Right lobe of liver (tissue), 6 donors: ENCODE data around the gene ACSF2. TPM values are rescaled to one million over a fixed set of nuclear protein-coding genes. Genes with fewer than 3 reads are reported as not detected.

ENCODE experiments used
- ATAC-seq, 4 donors: fragments of 200-7000 bp; cut with Tn5 transposase; one replicate each; pipeline ENCODE4 v1.9.1; 2020; ENCODE audit warnings: mild to moderate bottlenecking in 4 of 4, moderate library complexity in 4 of 4
- DNase-seq, 3 donors: peaks; one replicate each; pipeline ENCODE4 v3.0.0-alpha.2; 2020
- H3K27ac ChIP-seq, 3 donors: fragments of 200-600 bp; one replicate each; pipeline ENCODE4 v1.8.0; 2022
- H3K27me3 ChIP-seq, 2 donors: fragments of 200-600 bp; one replicate each; pipeline ENCODE4 v1.8.0; 2022
- H3K36me3 ChIP-seq, 4 donors: fragments of 200-600 bp; sonication (generic) in 1 of 4; one replicate each; pipeline versions ENCODE4 v1.5.1 to v1.8.0; 2017 to 2022; ENCODE audit warnings: control low read depth in 1 of 4
- H3K4me1 ChIP-seq, 4 donors: fragments of 200-600 bp; sonication (generic) in 1 of 4; one replicate each; pipeline versions ENCODE4 v1.5.1 to v1.8.0; 2017 to 2022; ENCODE audit warnings: control low read depth in 1 of 4
- H3K4me3 ChIP-seq, 3 donors: fragments of 200-600 bp; one replicate each; pipeline ENCODE4 v1.8.0; 2022
- H3K9me3 ChIP-seq, 4 donors: fragments of 200-600 bp; sonication (generic) in 1 of 4; one replicate each; pipeline versions ENCODE4 v1.5.1 to v1.8.0; 2017 to 2022; ENCODE audit warnings: control low read depth in 1 of 4
- POLR2A ChIP-seq: fragments of 450-650 bp; IDR thresholded peaks from one replicate; pipeline ENCODE4 v1.6.1; 2017; ENCODE audit warnings: antibody characterized with exemption, mild to moderate bottlenecking
- WGBS: methylation state at CpG from one replicate; pipeline ENCODE4 v1.1.6; 2018; ENCODE audit warnings: low coverage, low lambda C conversion rate; ENCODE audit not compliant: insufficient coverage; ENCODE audit errors: missing lambda C conversion rate; 5-methylcytosine and 5-hydroxymethylcytosine counted together
- intact Hi-C, 2 donors: fragments of 100-400 bp; cut with DNase I; formaldehyde crosslinking; loops; one replicate each; pipeline versions ENCODE4 v1.11.2 to v1.14.1; 2022
- total RNA-seq, 6 experiments: library from RNA; depleted of rRNA in 2 of 6; stranded (reverse); fragments of >200 nt in 2 of 6; fragmentation: NEBNext Ultra II Directional in 3 of 6; extraction: Animal tissue kit (Norgen Biotek cat#: 25700) in 3 of 6; gene quantifications; one replicate each; pipeline versions ENCODE4 v1.1.0 to v1.2.4, GENCODE V29; 2016 to 2023
- TF ChIP-seq, protein P1 (sequence below), 4 donors: fragments of 200-600 bp in 3 of 4; fragments of 450-650 bp in 1 of 4; IDR thresholded peaks; one replicate each; pipeline versions ENCODE4 v1.5.1 to v1.8.0; 2016 to 2022; ENCODE audit warnings: antibody characterized with exemption in 4 of 4, mild to moderate bottlenecking in 2 of 4
- donor health status: DM: no; HTN: yes; CAD: no.
- donor health status: DM: no; HTN: no; CAD: no.
- donor health status: DM: no; HTN: no; CAD: no.
- donor health status: DM: no; HTN: yes; CAD: no.
- donor health status: DM: no; HTN: yes; CAD: no.

The ACSF2 gene
- total RNA-seq, 6 experiments from 2014 or later: 25.1 to 60.9 (median 36.9) TPM

DNA sequence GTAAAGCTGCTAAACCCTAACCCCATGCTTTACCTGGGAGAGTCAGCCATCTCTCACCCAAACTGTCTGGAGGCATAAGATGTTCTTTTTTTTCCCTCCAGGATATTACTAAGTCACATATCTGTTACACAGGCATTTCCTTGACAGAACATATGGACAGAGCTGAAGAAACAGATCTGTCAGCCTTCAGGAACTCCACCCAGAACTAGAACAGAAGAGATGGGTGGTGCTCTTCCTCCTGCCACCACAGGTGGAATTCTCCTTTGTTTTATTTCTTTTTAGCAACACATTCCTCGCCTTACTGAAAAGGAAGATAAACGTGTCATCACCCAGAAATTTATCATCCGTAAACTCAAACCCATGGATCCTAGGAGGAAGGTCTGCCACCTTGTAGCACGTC lies 91.0 kb downstream of the ACSF2 start:
- no peak for TF ChIP-seq POLR2A
- TF ChIP-seq, protein P1, sequence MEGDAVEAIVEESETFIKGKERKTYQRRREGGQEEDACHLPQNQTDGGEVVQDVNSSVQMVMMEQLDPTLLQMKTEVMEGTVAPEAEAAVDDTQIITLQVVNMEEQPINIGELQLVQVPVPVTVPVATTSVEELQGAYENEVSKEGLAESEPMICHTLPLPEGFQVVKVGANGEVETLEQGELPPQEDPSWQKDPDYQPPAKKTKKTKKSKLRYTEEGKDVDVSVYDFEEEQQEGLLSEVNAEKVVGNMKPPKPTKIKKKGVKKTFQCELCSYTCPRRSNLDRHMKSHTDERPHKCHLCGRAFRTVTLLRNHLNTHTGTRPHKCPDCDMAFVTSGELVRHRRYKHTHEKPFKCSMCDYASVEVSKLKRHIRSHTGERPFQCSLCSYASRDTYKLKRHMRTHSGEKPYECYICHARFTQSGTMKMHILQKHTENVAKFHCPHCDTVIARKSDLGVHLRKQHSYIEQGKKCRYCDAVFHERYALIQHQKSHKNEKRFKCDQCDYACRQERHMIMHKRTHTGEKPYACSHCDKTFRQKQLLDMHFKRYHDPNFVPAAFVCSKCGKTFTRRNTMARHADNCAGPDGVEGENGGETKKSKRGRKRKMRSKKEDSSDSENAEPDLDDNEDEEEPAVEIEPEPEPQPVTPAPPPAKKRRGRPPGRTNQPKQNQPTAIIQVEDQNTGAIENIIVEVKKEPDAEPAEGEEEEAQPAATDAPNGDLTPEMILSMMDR (IDR thresholded peaks at IDR 0.05): no peak

DNA sequence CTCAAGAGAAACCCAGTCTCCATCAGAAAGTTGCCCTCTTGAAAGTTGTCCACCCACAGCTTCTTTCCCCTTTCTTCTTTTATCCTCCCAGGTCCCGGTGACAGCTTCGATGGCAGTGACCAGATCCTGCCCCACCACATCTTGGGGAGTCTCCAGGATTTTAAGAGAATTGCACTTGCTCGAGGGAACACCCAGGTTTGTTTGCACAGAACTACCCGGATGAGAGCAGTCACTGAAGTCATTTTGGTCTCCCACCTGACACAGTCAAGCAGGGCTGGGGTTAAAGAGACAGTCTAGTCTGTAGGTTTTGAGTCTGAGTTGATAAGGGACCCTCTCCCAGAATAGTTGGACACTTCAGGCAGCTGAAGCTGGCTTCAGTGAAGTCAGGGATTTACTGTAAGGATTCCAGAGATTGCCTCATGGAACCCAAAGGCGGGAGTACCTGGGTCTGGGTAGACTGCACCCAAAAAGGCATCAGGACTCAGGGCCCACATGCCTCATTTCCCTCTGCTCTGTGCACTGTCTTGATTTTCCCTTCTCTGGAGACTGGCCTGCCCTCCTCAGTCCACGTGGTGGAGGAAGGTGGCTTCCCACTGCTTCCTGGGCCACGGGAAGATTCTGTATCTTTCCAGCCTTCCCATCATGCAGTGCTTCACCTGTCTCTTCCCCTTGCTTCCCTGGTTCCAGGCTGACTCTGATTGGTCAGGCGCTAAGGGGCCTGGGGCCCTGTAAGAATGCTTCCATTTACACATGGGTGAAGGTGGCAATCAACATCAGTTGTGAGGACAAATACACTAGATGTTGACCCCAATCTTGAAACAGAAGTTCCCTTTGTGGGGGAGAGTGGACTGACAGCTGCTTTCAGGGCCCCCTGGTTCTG lies 91.7 kb downstream of the ACSF2 start:
- Histone ChIP-seq H3K4me1 (peaks cover 0 to 7% (median 0%) of the 10 kb centered on the region in 4 donors), H3K9me3 (no peaks in the 10 kb centered on the region), H3K36me3 (no peaks in the 10 kb centered on the region), H3K27me3 (no peaks in the 10 kb centered on the region), H3K27ac (no peak overlapping the region), H3K4me3 (no peak overlapping the region)
- DNase-seq (no peak), ATAC-seq (no peak)
- 84% methylated on average over 7 of the region's 8 CpGs for WGBS
- TF ChIP-seq, protein P1 (IDR thresholded peaks at IDR 0.05): no peak
- no peak for TF ChIP-seq POLR2A
- intact Hi-C loops: no loop called here

More for the DNA sequence above, 91.0 kb downstream of the ACSF2 start:
- Histone ChIP-seq H3K27ac (no peak overlapping the region), H3K4me1 (peaks cover 0 to 7% (median 0%) of the 10 kb centered on the region in 4 donors), H3K9me3 (no peaks in the 10 kb centered on the region), H3K4me3 (no peak overlapping the region), H3K27me3 (no peaks in the 10 kb centered on the region), H3K36me3 (no peaks in the 10 kb centered on the region)
- WGBS: 79% methylated on average over 4 of the region's 4 CpGs
- intact Hi-C loops: no loop called here
- DNase-seq: no peak
- ATAC-seq: no peak

DNA sequence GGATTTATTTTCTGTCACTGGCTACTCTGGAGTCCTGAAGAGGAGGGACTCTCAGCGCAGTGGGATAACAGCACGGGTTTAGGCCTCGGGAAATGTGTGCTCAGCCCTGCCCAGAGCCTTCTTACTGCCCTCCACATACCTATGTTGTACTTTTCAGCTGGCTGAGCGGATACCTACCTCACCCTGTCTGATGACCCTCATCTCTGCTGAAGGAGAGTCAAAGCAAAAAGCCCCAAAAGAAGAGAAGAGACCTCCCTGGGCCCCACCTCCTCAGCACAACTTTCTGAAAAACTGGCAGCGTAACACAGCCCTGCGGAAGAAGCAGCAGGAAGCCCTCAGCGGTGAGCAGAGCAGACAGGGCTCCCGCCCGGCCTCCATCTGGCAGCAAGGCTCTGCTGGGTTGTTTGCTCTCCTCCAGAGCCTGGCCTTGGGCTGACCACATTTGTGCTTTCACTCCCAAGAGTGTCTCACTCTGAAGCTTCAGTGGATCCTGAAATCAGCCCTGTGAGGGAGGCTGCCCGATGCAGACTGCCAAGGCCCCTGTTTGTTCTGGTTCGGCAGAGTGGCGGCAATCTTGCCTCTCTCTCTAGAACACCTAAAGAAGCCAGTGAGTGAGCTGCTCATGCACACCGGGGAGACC lies 92.5 kb downstream of the ACSF2 start:
- ATAC-seq (no peak), DNase-seq (no peak)
- Histone ChIP-seq H3K27me3 (no peaks in the 10 kb centered on the region), H3K4me1 (peaks cover 0 to 7% (median 0%) of the 10 kb centered on the region in 4 donors), H3K9me3 (no peaks in the 10 kb centered on the region), H3K4me3 (no peak overlapping the region), H3K36me3 (no peaks in the 10 kb centered on the region), H3K27ac (no peak overlapping the region)
- TF ChIP-seq POLR2A: no peak
- TF ChIP-seq, protein P1 (IDR thresholded peaks at IDR 0.05): no peak
- 83% methylated on average over 11 of the region's 13 CpGs for WGBS
- intact Hi-C loops: no loop called here

DNA sequence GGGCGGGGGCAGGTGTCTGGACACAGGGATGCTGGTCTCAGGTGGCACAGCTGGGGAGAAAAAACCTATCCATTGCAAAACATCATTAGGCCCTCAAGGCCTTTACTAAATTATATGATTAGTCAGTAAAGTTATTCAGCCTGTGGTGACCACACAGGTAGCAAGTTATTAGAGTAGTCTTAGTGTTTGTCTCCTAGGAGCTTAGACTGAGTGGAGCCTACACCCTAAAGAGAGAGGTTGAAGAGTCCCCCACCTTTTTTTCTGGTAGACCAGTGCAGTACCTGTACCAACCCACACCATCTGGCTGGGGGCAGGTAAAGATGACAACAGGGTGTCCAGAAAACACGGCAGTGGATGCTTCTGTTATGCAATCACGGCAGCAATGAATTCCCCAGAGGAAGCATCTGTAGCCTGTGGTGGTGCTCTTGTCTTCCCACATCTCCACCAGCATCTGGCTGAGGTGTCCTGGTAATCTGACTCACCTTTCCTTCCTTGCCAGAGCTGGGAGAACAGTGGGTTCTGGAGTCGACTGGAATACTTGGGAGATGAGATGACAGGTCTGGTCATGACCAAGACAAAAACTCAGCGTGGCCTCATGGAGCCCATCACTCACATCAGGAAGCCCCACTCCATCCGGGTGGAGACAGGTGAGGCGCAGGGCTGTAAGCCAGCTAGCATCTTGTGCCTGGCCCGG lies 93.3 kb downstream of the ACSF2 start:
- ATAC-seq: no peak
- 82% methylated on average over 6 of the region's 8 CpGs for WGBS
- no peaks in the 10 kb centered on the region for H3K9me3 ChIP-seq
- intact Hi-C loops: no loop called here
- H3K27ac ChIP-seq: no peak overlapping the region
- no peaks in the 10 kb centered on the region for H3K36me3 ChIP-seq
- peaks cover 0 to 7% (median 0%) of the 10 kb centered on the region in 4 donors for H3K4me1 ChIP-seq
- H3K4me3 ChIP-seq: no peak overlapping the region
- no peak for DNase-seq
- H3K27me3 ChIP-seq: no peaks in the 10 kb centered on the region
- no peak for TF ChIP-seq POLR2A
- TF ChIP-seq, protein P1 (IDR thresholded peaks at IDR 0.05): no peak
